AG20443 (cell line): ENCODE results near the gene CYP26A1.
A peak's percentile ranks its signal among the peaks of the same experiment; 100 is the strongest.

ENCODE experiments used
- DNase-seq: peaks from one replicate; pipeline ENCODE4 v3.0.0; 2012; ENCODE audit warnings: low spot score, mixed read lengths

CYP26A1 gene

GRCh38 chr10:93064874-93065660, 8.6 kb upstream of the CYP26A1 start:
- no peak for DNase-seq

- DNase-seq, result peak; percentile 32
These were observed 7.8 kb upstream of the CYP26A1 start for GRCh38 chr10:93065675-93066543.

GRCh38 chr10:93066544-93066913, 7.2 kb upstream of the CYP26A1 start:
- DNase-seq, result no peak

- DNase-seq, result no peak
These were observed 6.0 kb upstream of the CYP26A1 start for GRCh38 chr10:93067443-93068365.

- peak; percentile 69 for DNase-seq
These were observed 5.1 kb upstream of the CYP26A1 start for GRCh38 chr10:93068411-93069244.

- no peak for DNase-seq
These were observed 4.5 kb upstream of the CYP26A1 start for GRCh38 chr10:93069245-93069561.

- no peak for DNase-seq
These were observed 3.1 kb upstream of the CYP26A1 start for GRCh38 chr10:93070378-93071176.

GRCh38 chr10:93071177-93071472, 2.6 kb upstream of the CYP26A1 start:
- DNase-seq, result no peak

GRCh38 chr10:93071674-93072224, 1.9 kb upstream of the CYP26A1 start:
- DNase-seq, result no peak

GRCh38 chr10:93072225-93072712, 1.4 kb upstream of the CYP26A1 start:
- DNase-seq, result no peak

GRCh38 chr10:93072713-93073538, 767 bp upstream of the CYP26A1 start:
- no peak for DNase-seq

GRCh38 chr10:93074147-93074596, 479 bp downstream of the CYP26A1 start:
- DNase-seq, result no peak

GRCh38 chr10:93074597-93075368, 1.1 kb downstream of the CYP26A1 start:
- DNase-seq, result no peak

GRCh38 chr10:93075369-93076221, 1.9 kb downstream of the CYP26A1 start:
- DNase-seq, result no peak

GRCh38 chr10:93076871-93077270, 3.2 kb downstream of the CYP26A1 start:
- no peak for DNase-seq

- DNase-seq, result no peak
These were observed 4.2 kb downstream of the CYP26A1 start for GRCh38 chr10:93077860-93078337.

GRCh38 chr10:93079663-93080349, 6.1 kb downstream of the CYP26A1 start:
- no peak for DNase-seq
